HepG2 (cell line): ENCODE data around the gene TPST1. TPM values are rescaled to one million over a fixed set of nuclear protein-coding genes. Genes with fewer than 3 reads are reported as not detected.

Experiments used
- ATAC-seq: fragments of 200-7000 bp; cut with Tn5 transposase; 3 replicates; pipeline ENCODE4 v1.9.1; 2020; ENCODE audit warnings: mild to moderate bottlenecking, moderate library complexity
- BruUV-seq: library from RNA; stranded (reverse); fragments of 400-500 nt; replicated peaks from 2 replicates; lab custom pipeline; 2021; lab: Mats Ljungman, UMichigan
- CTCF ChIA-PET: fragments of 300-600 bp; formaldehyde crosslinking; extraction: SDS; loops from one replicate; lab custom pipeline; 2021; ENCODE audit warnings: low total read pairs, inconsistent platforms, low intra/inter-chr PET ratio; lab: Yijun Ruan, JAX
- POLR2A ChIA-PET: fragments of 350-600 bp; sonication (Branson Sonifier 250); formaldehyde crosslinking; loops from one replicate; lab custom pipeline; 2020; ENCODE audit warnings: antibody characterized with exemption, inconsistent platforms; lab: Yijun Ruan, JAX
- DNase-seq: peaks from one replicate; pipeline ENCODE4 v3.0.0-alpha.2; 2015; ENCODE audit warnings: low spot score
- FAIRE-seq: peaks from 3 replicates; lab custom pipeline; 2011; peaks lifted over from hg19 to GRCh38; lab: Jason Lieb, UNC
- H2AFZ ChIP-seq: one replicate; pipeline ENCODE4 v1.6.1; 2011; ENCODE audit warnings: low read length, inconsistent platforms
- H3K27ac ChIP-seq: fragments of 300-600 bp; 3 replicates; pipeline ENCODE4 v1.8.0; 2011; ENCODE audit warnings: mixed run types, mild to moderate bottlenecking, mixed read lengths, low read length, inconsistent platforms; ENCODE audit not compliant: insufficient read depth; ENCODE audit errors: extremely low read length
- H3K27me3 ChIP-seq, 2 experiments: fragments of 200-600 bp in 1 of 2; 2 replicates in 1 of 2; 3 replicates in 1 of 2; pipeline versions ENCODE4 v1.6.0 to v1.8.0; 2011; ENCODE audit warnings: low read length in 2 of 2, mild to moderate bottlenecking in 2 of 2, moderate library complexity in 2 of 2, inconsistent platforms in 1 of 2; ENCODE audit not compliant: insufficient read depth in 2 of 2, control insufficient read depth in 1 of 2
- H3K36me3 ChIP-seq, 2 experiments: fragments of 200-600 bp in 1 of 2; replicated peaks in 1 of 2; 2 replicates in 1 of 2; 3 replicates in 1 of 2; pipeline versions ENCODE4 v1.5.1 to v1.8.0; 2011; ENCODE audit warnings: low read length in 2 of 2, inconsistent platforms in 1 of 2; ENCODE audit not compliant: insufficient read depth in 2 of 2, control insufficient read depth in 1 of 2
- H3K4me1 ChIP-seq: 2 replicates; pipeline ENCODE4 v1.5.1; 2012; ENCODE audit warnings: low read length, inconsistent platforms; ENCODE audit not compliant: insufficient read depth
- H3K4me2 ChIP-seq: 2 replicates; pipeline ENCODE4 v1.6.0; 2011; ENCODE audit warnings: low read depth, low read length, inconsistent platforms
- H3K4me3 ChIP-seq, 3 experiments: fragments of 200-600 bp in 1 of 3; sonication (generic), shearing (Covaris generic) in 1 of 3; replicated peaks in 1 of 3; 2 replicates each; pipeline ENCODE4 v1.5.1; 2011 to 2016; ENCODE audit warnings: low read length in 3 of 3, inconsistent platforms in 2 of 3, low read depth in 2 of 3, mild to moderate bottlenecking in 2 of 3, control low read depth in 1 of 3, mixed read lengths in 1 of 3; ENCODE audit not compliant: insufficient read depth in 1 of 3
- H3K79me2 ChIP-seq: one replicate; pipeline ENCODE4 v1.6.1; 2011; ENCODE audit warnings: low read length, inconsistent platforms; ENCODE audit not compliant: insufficient read depth
- H3K9ac ChIP-seq: 2 replicates; pipeline ENCODE4 v1.6.0; 2011; ENCODE audit warnings: mild to moderate bottlenecking, low read depth, low read length, inconsistent platforms; ENCODE audit not compliant: insufficient read depth
- H3K9me3 ChIP-seq: 2 replicates; pipeline ENCODE4 v1.5.1; 2012; ENCODE audit warnings: mild to moderate bottlenecking, low read length
- H4K20me1 ChIP-seq: 2 replicates; pipeline ENCODE4 v1.6.0; 2011; ENCODE audit warnings: inconsistent platforms, mild to moderate bottlenecking, low read length, moderate library complexity; ENCODE audit not compliant: insufficient read depth
- HNRNPK ChIP-seq: fragments of 200-400 bp; formaldehyde crosslinking; IDR thresholded peaks from 2 replicates; pipeline ENCODE4 v1.6.1; 2018; ENCODE audit warnings: low read length, low read depth, moderate library complexity, mild to moderate bottlenecking; ENCODE audit not compliant: poor library complexity, severe bottlenecking
- KLF13 ChIP-seq: sonication (generic); formaldehyde crosslinking; IDR thresholded peaks from 2 replicates; pipeline ENCODE4 v1.4.0; 2020; ENCODE audit warnings: mild to moderate bottlenecking, missing genetic modification reagents
- PITX1 ChIP-seq: sonication (generic); formaldehyde crosslinking; IDR thresholded peaks from 2 replicates; pipeline ENCODE4 v1.5.1; 2020; ENCODE audit warnings: mild to moderate bottlenecking, missing genetic modification reagents
- POLR2G ChIP-seq: fragments of 200-400 bp; formaldehyde crosslinking; IDR thresholded peaks from 2 replicates; pipeline ENCODE4 v1.6.1; 2018; ENCODE audit warnings: mild to moderate bottlenecking, low read depth, low read length, moderate library complexity
- SRSF9 ChIP-seq: fragments of 200-400 bp; formaldehyde crosslinking; IDR thresholded peaks from 2 replicates; pipeline ENCODE4 v1.6.1; 2018; ENCODE audit warnings: borderline replicate concordance, mild to moderate bottlenecking, low read depth, low read length; ENCODE audit not compliant: insufficient read depth, poor library complexity, severe bottlenecking
- ZNF350 ChIP-seq: sonication (generic); formaldehyde crosslinking; IDR thresholded peaks from 2 replicates; pipeline ENCODE4 v1.4.0; 2020; ENCODE audit warnings: mild to moderate bottlenecking, low read depth, missing genetic modification reagents, borderline replicate concordance
- ZNF44 ChIP-seq: sonication (generic); formaldehyde crosslinking; IDR thresholded peaks from 2 replicates; pipeline ENCODE4 v1.5.1; 2020; ENCODE audit warnings: mild to moderate bottlenecking, missing genetic modification reagents
- ZNF468 ChIP-seq: sonication (generic); formaldehyde crosslinking; IDR thresholded peaks from 2 replicates; pipeline ENCODE4 v1.8.0; 2022; ENCODE audit warnings: mild to moderate bottlenecking, moderate library complexity, missing genetic modification reagents
- ZNF607 ChIP-seq: sonication (generic); formaldehyde crosslinking; IDR thresholded peaks from 2 replicates; pipeline ENCODE4 v1.5.1; 2020; ENCODE audit warnings: missing genetic modification reagents, mild to moderate bottlenecking, borderline replicate concordance
- ZNF75D ChIP-seq: sonication (generic); formaldehyde crosslinking; IDR thresholded peaks from 2 replicates; pipeline ENCODE4 v1.8.1; 2023; ENCODE audit warnings: missing genetic modification reagents, mild to moderate bottlenecking, borderline replicate concordance
- ZNF879 ChIP-seq: sonication (generic); formaldehyde crosslinking; IDR thresholded peaks from 2 replicates; pipeline ENCODE4 v1.8.1; 2023; ENCODE audit warnings: missing genetic modification reagents
- WGBS: methylation state at CpG from one replicate; pipeline ENCODE4 v1.1.6; 2017; ENCODE audit warnings: low lambda C conversion rate; 5-methylcytosine and 5-hydroxymethylcytosine counted together
- in situ Hi-C: cut with HindIII; loops from 2 replicates; pipeline ENCODE4 v1.10.0; 2017; ENCODE audit warnings: low pct_unique_long_range_greater_than_20kb; ENCODE audit not compliant: extremely low pct_ligation_motif_present
- intact Hi-C: fragments of 100-400 bp; cut with micrococcal nuclease; formaldehyde crosslinking; loops from one replicate; pipeline ENCODE4 v1.10.0; 2022; ENCODE audit not compliant: unreplicated experiment
- polyA plus RNA-seq, 8 experiments: library from polyadenylated mRNA; depleted of rRNA in 3 of 8; stranded (reverse) in 7 of 8; unstranded in 1 of 8; fragments of >200 nt; fragmentation: Illumina TruSeq in 4 of 8; extraction: Trizol in 4 of 8; gene quantifications; 2 replicates each; pipeline versions ENCODE4 v1.2.1 to v1.2.3, GENCODE V29; 2011 to 2016; ENCODE audit warnings: low read depth in 4 of 8, missing spikeins in 1 of 8, mixed read lengths in 1 of 8; ENCODE audit not compliant: insufficient read depth in 1 of 8
- total RNA-seq, 5 experiments: library from RNA; depleted of rRNA; stranded (reverse); fragments of >200 nt; fragmentation: Illumina TruSeq; extraction: Trizol; gene quantifications; 2 replicates each; pipeline ENCODE4 v1.2.3, GENCODE V29; 2016; ENCODE audit warnings: low read depth in 1 of 5
- TF ChIP-seq, protein P1 (sequence below): IDR thresholded peaks from 2 replicates; pipeline ENCODE4 v1.6.1; 2016
- TF ChIP-seq, protein P2 (sequence below), 2 experiments: fragments of 450-650 bp in 1 of 2; sonication (generic) in 1 of 2; formaldehyde crosslinking; IDR thresholded peaks; 2 replicates each; pipeline versions ENCODE4 v1.5.0 to v1.8.0; 2020 to 2022; ENCODE audit warnings: mild to moderate bottlenecking in 1 of 2, missing genetic modification reagents in 1 of 2
- TF ChIP-seq, protein P3 (sequence below): sonication (generic); formaldehyde crosslinking; IDR thresholded peaks from 2 replicates; pipeline ENCODE4 v1.4.0; 2020; ENCODE audit warnings: missing genetic modification reagents
- TF ChIP-seq, protein P4 (sequence below): sonication (generic); formaldehyde crosslinking; conservative IDR thresholded peaks from 2 replicates; pipeline ENCODE4 v1.8.1; 2023; ENCODE audit warnings: missing genetic modification reagents

Gene TPST1
- total and polyA plus RNA-seq, 2 of the 13 experiments (the other 11 are each of a cell fraction or from before 2014, with no cell fraction given), result 24.3 to 34.1 TPM

DNA sequence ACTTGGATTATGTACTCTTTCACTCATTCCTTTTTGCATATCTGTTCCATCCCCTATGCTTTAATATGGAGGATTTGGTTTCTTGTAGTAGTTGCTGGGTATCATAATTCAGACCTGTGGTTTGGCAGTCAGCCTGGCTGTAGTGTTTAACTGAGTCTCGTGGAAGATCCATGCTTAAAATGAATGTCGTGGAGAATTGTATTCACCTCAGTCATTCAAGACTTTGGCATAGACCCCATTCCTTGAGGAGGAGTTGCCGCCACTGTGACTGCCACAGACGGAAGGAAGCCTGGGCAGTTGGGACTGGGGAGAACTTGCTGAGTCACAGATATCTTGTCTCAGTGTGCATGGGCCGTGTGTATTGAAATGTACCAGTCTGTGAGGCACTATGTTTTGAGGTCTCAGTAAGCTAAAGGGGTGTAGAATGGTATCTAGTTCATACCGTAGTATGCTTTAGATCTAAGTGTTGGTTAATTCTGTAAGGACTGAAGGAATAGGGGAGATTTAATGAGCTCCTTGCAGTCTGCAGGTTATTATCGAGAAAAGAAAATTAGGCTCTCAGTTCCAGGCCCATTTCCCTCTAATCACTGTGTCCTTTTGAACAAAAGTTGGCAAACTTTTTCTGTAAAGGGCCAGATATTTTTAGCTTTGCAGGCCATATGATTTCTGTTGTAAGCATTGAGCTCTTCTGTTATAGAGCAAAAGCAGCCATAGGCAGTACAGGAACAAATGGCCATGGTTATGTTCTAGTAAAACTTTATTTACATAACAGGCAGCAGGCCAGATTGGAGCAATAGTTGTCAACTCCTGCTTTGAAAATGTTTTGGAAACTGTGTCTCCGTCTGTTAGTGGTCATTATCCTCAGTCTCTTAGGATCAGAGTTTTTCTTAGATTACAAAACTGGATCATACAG, 76.8 kb downstream of the TPST1 start (continued):
- TF ChIP-seq, protein P1, sequence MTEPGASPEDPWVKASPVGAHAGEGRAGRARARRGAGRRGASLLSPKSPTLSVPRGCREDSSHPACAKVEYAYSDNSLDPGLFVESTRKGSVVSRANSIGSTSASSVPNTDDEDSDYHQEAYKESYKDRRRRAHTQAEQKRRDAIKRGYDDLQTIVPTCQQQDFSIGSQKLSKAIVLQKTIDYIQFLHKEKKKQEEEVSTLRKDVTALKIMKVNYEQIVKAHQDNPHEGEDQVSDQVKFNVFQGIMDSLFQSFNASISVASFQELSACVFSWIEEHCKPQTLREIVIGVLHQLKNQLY (CRISPR knock-in tag), result no peak
- no peak for TF ChIP-seq ZNF607 (CRISPR knock-in tag)
- no peak for TF ChIP-seq KLF13 (CRISPR knock-in tag)

DNA sequence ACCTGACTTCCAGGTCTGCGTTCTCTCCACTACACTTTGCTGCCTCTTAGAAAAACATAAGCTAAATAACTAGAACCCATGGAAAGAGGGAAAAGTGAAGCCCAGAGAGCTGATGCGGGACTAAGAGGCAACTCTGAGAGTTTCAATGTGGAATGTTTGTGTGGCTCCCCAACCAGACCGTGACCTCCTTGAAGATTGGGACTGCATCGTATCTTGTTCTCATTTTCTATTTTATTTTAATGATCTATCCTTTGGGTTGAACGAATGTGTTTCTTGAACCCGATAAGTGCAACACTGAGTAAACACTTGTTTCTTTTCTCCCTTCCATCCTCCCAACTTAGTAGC, 77.4 kb downstream of the TPST1 start:
- H3K27me3 ChIP-seq, result no peaks in the 10 kb centered on the region
- peaks cover 23% of the 10 kb centered on the region for H3K4me1 ChIP-seq
- H2AFZ ChIP-seq, result no peak overlapping the region
- POLR2A ChIA-PET, result no interaction called here
- H3K9me3 ChIP-seq, result no peaks in the 10 kb centered on the region
- 82% methylated on average over 6 of the region's 6 CpGs for WGBS
- FAIRE-seq (no peak), ATAC-seq (no peak), DNase-seq (no peak)
- CTCF ChIA-PET, result no interaction called here
- no peak overlapping the region for H3K27ac ChIP-seq
- H3K79me2 ChIP-seq, result peaks cover 25% of the 10 kb centered on the region
- no peaks in the 10 kb centered on the region for H3K36me3 ChIP-seq
- no peak overlapping the region for H3K9ac ChIP-seq
- intact Hi-C loops, result no loop called here
- in situ Hi-C loops, result no loop called here
- no peak overlapping the region for H3K4me2 ChIP-seq
- no TSS peak for BruUV-seq
- no peaks in the 10 kb centered on the region for H4K20me1 ChIP-seq
- no peak overlapping the region for H3K4me3 ChIP-seq
- TF ChIP-seq ZNF75D (no peak), HNRNPK (no peak), ZNF879 (CRISPR knock-in tag) (no peak), ZNF350 (CRISPR knock-in tag) (no peak), PITX1 (CRISPR knock-in tag) (no peak), SRSF9 (no peak), ZNF468 (no peak), POLR2G (no peak), ZNF44 (no peak)
- TF ChIP-seq, protein P2, sequence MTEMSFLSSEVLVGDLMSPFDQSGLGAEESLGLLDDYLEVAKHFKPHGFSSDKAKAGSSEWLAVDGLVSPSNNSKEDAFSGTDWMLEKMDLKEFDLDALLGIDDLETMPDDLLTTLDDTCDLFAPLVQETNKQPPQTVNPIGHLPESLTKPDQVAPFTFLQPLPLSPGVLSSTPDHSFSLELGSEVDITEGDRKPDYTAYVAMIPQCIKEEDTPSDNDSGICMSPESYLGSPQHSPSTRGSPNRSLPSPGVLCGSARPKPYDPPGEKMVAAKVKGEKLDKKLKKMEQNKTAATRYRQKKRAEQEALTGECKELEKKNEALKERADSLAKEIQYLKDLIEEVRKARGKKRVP (CRISPR knock-in tag; IDR thresholded peaks at IDR 0.05), result no peak
- TF ChIP-seq, protein P3, sequence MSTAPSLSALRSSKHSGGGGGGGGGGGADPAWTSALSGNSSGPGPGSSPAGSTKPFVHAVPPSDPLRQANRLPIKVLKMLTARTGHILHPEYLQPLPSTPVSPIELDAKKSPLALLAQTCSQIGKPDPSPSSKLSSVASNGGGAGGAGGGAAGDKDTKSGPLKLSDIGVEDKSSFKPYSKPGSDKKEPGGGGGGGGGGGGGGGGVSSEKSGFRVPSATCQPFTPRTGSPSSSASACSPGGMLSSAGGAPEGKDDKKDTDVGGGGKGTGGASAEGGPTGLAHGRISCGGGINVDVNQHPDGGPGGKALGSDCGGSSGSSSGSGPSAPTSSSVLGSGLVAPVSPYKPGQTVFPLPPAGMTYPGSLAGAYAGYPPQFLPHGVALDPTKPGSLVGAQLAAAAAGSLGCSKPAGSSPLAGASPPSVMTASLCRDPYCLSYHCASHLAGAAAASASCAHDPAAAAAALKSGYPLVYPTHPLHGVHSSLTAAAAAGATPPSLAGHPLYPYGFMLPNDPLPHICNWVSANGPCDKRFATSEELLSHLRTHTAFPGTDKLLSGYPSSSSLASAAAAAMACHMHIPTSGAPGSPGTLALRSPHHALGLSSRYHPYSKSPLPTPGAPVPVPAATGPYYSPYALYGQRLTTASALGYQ (CRISPR knock-in tag), result no peak
- TF ChIP-seq, protein P4, sequence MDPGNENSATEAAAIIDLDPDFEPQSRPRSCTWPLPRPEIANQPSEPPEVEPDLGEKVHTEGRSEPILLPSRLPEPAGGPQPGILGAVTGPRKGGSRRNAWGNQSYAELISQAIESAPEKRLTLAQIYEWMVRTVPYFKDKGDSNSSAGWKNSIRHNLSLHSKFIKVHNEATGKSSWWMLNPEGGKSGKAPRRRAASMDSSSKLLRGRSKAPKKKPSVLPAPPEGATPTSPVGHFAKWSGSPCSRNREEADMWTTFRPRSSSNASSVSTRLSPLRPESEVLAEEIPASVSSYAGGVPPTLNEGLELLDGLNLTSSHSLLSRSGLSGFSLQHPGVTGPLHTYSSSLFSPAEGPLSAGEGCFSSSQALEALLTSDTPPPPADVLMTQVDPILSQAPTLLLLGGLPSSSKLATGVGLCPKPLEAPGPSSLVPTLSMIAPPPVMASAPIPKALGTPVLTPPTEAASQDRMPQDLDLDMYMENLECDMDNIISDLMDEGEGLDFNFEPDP (CRISPR knock-in tag), result no peak
